H9 (cell line): Measurements from ENCODE around the gene KRTAP10-9. TPM values are rescaled to one million over a fixed set of nuclear protein-coding genes. Genes with fewer than 3 reads are reported as not detected.

Experiments
- DNase-seq: peaks from one replicate; pipeline ENCODE4 v3.0.0-alpha.2; 2017
- H2AFZ ChIP-seq: one replicate; pipeline ENCODE4 v1.6.1; 2013; ENCODE audit warnings: mild to moderate bottlenecking, low read length, control low read depth, moderate library complexity
- H2AK5ac ChIP-seq: 2 replicates; pipeline ENCODE4 v1.6.1; 2013; ENCODE audit warnings: low read length, control low read depth, mixed read lengths; ENCODE audit not compliant: insufficient read length
- H2BK120ac ChIP-seq: one replicate; pipeline ENCODE4 v1.6.1; 2013; ENCODE audit warnings: low read depth, mild to moderate bottlenecking, low read length, control low read depth, inconsistent platforms; ENCODE audit not compliant: poor library complexity, severe bottlenecking
- H2BK12ac ChIP-seq: 2 replicates; pipeline ENCODE4 v1.6.1; 2013; ENCODE audit warnings: low read length, control low read depth, mixed read lengths, low read depth; ENCODE audit not compliant: insufficient read length
- H2BK15ac ChIP-seq: 2 replicates; pipeline ENCODE4 v1.6.1; 2013; ENCODE audit warnings: low read depth, low read length, control low read depth
- H2BK20ac ChIP-seq: one replicate; pipeline ENCODE4 v1.6.1; 2013; ENCODE audit warnings: low read depth, mild to moderate bottlenecking, low read length, control low read depth, inconsistent platforms; ENCODE audit not compliant: poor library complexity, severe bottlenecking
- H2BK5ac ChIP-seq: 2 replicates; pipeline ENCODE4 v1.6.1; 2013; ENCODE audit warnings: low read length, control low read depth, mixed read lengths; ENCODE audit not compliant: insufficient read length
- H3K14ac ChIP-seq: 2 replicates; pipeline ENCODE4 v1.6.1; 2013; ENCODE audit warnings: low read length, control low read depth; ENCODE audit not compliant: insufficient read depth
- H3K18ac ChIP-seq: 2 replicates; pipeline ENCODE4 v1.6.1; 2013; ENCODE audit warnings: low read depth, mild to moderate bottlenecking, mixed read lengths, low read length, control low read depth; ENCODE audit not compliant: insufficient read length
- H3K23ac ChIP-seq: 2 replicates; pipeline ENCODE4 v1.6.1; 2013; ENCODE audit warnings: low read length, control low read depth, mixed read lengths, low read depth; ENCODE audit not compliant: insufficient read length
- H3K23me2 ChIP-seq: 2 replicates; pipeline ENCODE4 v1.6.1; 2013; ENCODE audit warnings: low read depth, mild to moderate bottlenecking, mixed read lengths, low read length, control low read depth; ENCODE audit not compliant: insufficient read length, poor library complexity, severe bottlenecking
- H3K27ac ChIP-seq: 2 replicates; pipeline ENCODE4 v1.5.1; 2013; ENCODE audit warnings: low read length, control low read depth, mixed read lengths, low read depth; ENCODE audit not compliant: insufficient read length
- H3K27me3 ChIP-seq: 2 replicates; pipeline ENCODE4 v1.6.1; 2013; ENCODE audit warnings: low read length, control low read depth, inconsistent platforms; ENCODE audit not compliant: insufficient read depth
- H3K4ac ChIP-seq: 2 replicates; pipeline ENCODE4 v1.6.1; 2013; ENCODE audit warnings: low read depth, mild to moderate bottlenecking, control low read depth, inconsistent platforms, low read length, moderate library complexity
- H3K4me1 ChIP-seq: 2 replicates; pipeline ENCODE4 v1.6.1; 2013; ENCODE audit warnings: low read length, control low read depth, inconsistent platforms; ENCODE audit not compliant: insufficient read depth
- H3K4me2 ChIP-seq: 2 replicates; pipeline ENCODE4 v1.6.1; 2013; ENCODE audit warnings: low read length, control low read depth, mixed read lengths; ENCODE audit not compliant: insufficient read length, insufficient read depth
- H3K56ac ChIP-seq: 2 replicates; pipeline ENCODE4 v1.6.1; 2013; ENCODE audit warnings: low read depth, mild to moderate bottlenecking, mixed read lengths, low read length, control low read depth; ENCODE audit not compliant: insufficient read length
- H3K79me1 ChIP-seq: 2 replicates; pipeline ENCODE4 v1.6.1; 2013; ENCODE audit warnings: low read depth, mild to moderate bottlenecking, moderate library complexity, low read length, control low read depth, inconsistent platforms; ENCODE audit not compliant: insufficient read depth, poor library complexity, severe bottlenecking
- H3K79me2 ChIP-seq: 2 replicates; pipeline ENCODE4 v1.6.1; 2013; ENCODE audit warnings: low read length, control low read depth, inconsistent platforms; ENCODE audit not compliant: insufficient read depth
- H3K9ac ChIP-seq: 2 replicates; pipeline ENCODE4 v1.6.1; 2013; ENCODE audit warnings: low read length, control low read depth, mixed read lengths; ENCODE audit not compliant: insufficient read length; ENCODE audit errors: extremely low read depth
- H3K9me3 ChIP-seq: one replicate; pipeline ENCODE4 v1.6.1; 2013; ENCODE audit warnings: low read depth, low read length, inconsistent platforms; ENCODE audit not compliant: control insufficient read depth
- H3T11ph ChIP-seq: one replicate; pipeline ENCODE4 v1.6.1; 2013; ENCODE audit warnings: mild to moderate bottlenecking, low read length, control low read depth, inconsistent platforms
- H4K20me1 ChIP-seq: one replicate; pipeline ENCODE4 v1.6.1; 2013; ENCODE audit not compliant: control insufficient read depth, insufficient read length, insufficient read depth
- H4K5ac ChIP-seq: 2 replicates; pipeline ENCODE4 v1.6.1; 2013; ENCODE audit warnings: low read depth, mild to moderate bottlenecking, mixed read lengths, low read length, control low read depth; ENCODE audit not compliant: insufficient read length
- H4K8ac ChIP-seq: replicated peaks from 2 replicates; pipeline ENCODE4 v1.6.1; 2013; ENCODE audit warnings: low read length, control low read depth, mixed read lengths, low read depth; ENCODE audit not compliant: insufficient read length
- H4K91ac ChIP-seq: 2 replicates; pipeline ENCODE4 v1.6.1; 2013; ENCODE audit warnings: low read depth, mild to moderate bottlenecking, moderate library complexity, mixed read lengths, low read length, control low read depth; ENCODE audit not compliant: insufficient read length
- H3K27ac Mint-ChIP-seq, 3 experiments: 2 replicates in 2 of 3; 3 replicates in 1 of 3; pipeline ENCODE4 v1.8.0; 2020 to 2021; ENCODE audit warnings: mixed read lengths in 3 of 3, mild to moderate bottlenecking in 1 of 3, moderate library complexity in 1 of 3
- H3K27me3 Mint-ChIP-seq: 2 replicates; pipeline ENCODE4 v1.8.0; 2021; ENCODE audit warnings: low read depth, mild to moderate bottlenecking, moderate library complexity, mixed read lengths
- H3K36me3 Mint-ChIP-seq, 3 experiments: 2 replicates in 2 of 3; 3 replicates in 1 of 3; pipeline ENCODE4 v1.8.0; 2020 to 2021; ENCODE audit warnings: low read depth in 3 of 3, mixed read lengths in 3 of 3; ENCODE audit not compliant: insufficient read depth in 1 of 3
- H3K4me1 Mint-ChIP-seq, 2 experiments: 2 replicates each; pipeline ENCODE4 v1.8.0; 2020; ENCODE audit warnings: mixed read lengths in 2 of 2
- H3K4me3 Mint-ChIP-seq, 2 experiments: 2 replicates in 1 of 2; 3 replicates in 1 of 2; pipeline ENCODE4 v1.8.0; 2020 to 2021; ENCODE audit warnings: mild to moderate bottlenecking in 2 of 2, mixed read lengths in 2 of 2, moderate library complexity in 1 of 2
- H3K9me3 Mint-ChIP-seq, 2 experiments: 2 replicates in 1 of 2; 3 replicates in 1 of 2; pipeline ENCODE4 v1.8.0; 2020; ENCODE audit warnings: mild to moderate bottlenecking in 2 of 2, mixed read lengths in 2 of 2, moderate library complexity in 1 of 2
- WGBS: extraction: QIAGEN DNeasy Blood & Tissue Kit; methylation state at CpG from one replicate; pipeline ENCODE4 v1.1.7; 2013; ENCODE audit warnings: missing lambda C conversion rate, low lambda C conversion rate, mixed read lengths; ENCODE audit not compliant: insufficient read length; ENCODE audit errors: extremely low coverage; 5-methylcytosine and 5-hydroxymethylcytosine counted together
- total RNA-seq: library from RNA; stranded (reverse); gene quantifications from 2 replicates; pipeline ENCODE4 v1.2.1, GENCODE V29; 2021
- TF ChIP-seq, protein P1 (sequence below): fragments of 200-600 bp; sonication (generic); conservative IDR thresholded peaks from 3 replicates; pipeline ENCODE4 v1.8.0; 2021; ENCODE audit warnings: antibody characterized with exemption, mild to moderate bottlenecking

The KRTAP10-9 gene
- total RNA-seq, 1 experiment from 2014 or later: not detected

DNA sequence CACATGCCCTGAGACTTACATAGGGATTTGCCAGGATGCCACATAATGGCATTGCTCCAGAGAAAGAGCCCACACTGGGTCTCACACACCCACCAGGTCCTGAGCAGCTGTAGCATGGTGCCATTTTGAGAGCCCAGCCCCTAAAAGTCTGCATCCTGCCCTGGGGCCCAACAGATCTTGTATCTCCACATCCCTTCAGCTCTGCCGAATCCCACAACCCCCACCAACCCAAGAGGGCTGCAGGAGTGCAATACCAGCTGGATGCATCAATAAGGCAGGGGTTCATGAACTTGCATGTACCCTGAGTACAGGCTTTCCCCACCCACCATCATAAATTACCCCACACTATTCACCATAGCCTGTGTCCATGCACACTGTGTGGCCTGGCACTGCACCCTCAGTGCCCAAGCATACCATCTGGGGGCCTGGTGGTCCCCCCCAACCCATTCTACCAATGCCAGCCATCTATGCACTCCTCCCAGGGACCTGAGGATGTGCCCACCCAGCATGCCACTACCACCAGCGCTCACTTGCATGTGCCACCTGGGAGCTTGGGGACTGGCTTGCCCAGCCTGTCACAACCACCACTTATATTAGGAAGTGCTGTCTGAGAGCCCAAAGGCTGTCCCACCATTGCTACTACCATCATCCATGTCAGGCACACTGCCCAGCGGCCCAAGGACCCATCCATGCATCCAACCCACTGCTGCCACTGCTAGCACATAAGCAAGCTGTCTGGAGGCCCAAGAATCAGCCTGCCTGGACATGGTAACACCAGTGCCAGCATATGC is 43.9 kb downstream of the KRTAP10-9 start:
- no peak overlapping the region for H2BK120ac ChIP-seq
- no peak overlapping the region for H2BK5ac ChIP-seq
- no peak overlapping the region for H4K91ac ChIP-seq
- no peak overlapping the region for H3K27ac ChIP-seq
- no peaks in the 10 kb centered on the region for H3K27me3 ChIP-seq
- no peak overlapping the region for H2AK5ac ChIP-seq
- H3K14ac ChIP-seq: no peak overlapping the region
- Mint-ChIP-seq H3K27me3 (peaks cover 4% of the 10 kb centered on the region; the same call in 1 of the 2 replicates), H3K27ac (no peak overlapping the region), H3K9me3 (peaks cover 38 to 51% of the 10 kb centered on the region in 2 experiments), H3K36me3 (peaks cover 12 to 43% (median 17%) of the 10 kb centered on the region in 3 experiments), H3K4me3 (no peak overlapping the region), H3K4me1 (no peaks in the 10 kb centered on the region; a peak in 1 of 4 replicates)
- no peak overlapping the region for H2BK20ac ChIP-seq
- no peaks in the 10 kb centered on the region for H4K20me1 ChIP-seq
- TF ChIP-seq, protein P1, sequence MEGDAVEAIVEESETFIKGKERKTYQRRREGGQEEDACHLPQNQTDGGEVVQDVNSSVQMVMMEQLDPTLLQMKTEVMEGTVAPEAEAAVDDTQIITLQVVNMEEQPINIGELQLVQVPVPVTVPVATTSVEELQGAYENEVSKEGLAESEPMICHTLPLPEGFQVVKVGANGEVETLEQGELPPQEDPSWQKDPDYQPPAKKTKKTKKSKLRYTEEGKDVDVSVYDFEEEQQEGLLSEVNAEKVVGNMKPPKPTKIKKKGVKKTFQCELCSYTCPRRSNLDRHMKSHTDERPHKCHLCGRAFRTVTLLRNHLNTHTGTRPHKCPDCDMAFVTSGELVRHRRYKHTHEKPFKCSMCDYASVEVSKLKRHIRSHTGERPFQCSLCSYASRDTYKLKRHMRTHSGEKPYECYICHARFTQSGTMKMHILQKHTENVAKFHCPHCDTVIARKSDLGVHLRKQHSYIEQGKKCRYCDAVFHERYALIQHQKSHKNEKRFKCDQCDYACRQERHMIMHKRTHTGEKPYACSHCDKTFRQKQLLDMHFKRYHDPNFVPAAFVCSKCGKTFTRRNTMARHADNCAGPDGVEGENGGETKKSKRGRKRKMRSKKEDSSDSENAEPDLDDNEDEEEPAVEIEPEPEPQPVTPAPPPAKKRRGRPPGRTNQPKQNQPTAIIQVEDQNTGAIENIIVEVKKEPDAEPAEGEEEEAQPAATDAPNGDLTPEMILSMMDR: no peak
- no peak overlapping the region for H3K23ac ChIP-seq
- no peak overlapping the region for H2BK12ac ChIP-seq
- H3K9me3 ChIP-seq: no peaks in the 10 kb centered on the region
- H3K9ac ChIP-seq: no peak overlapping the region
- H2BK15ac ChIP-seq: no peak overlapping the region
- no peaks in the 10 kb centered on the region for H3K79me1 ChIP-seq
- no peak overlapping the region for H2AFZ ChIP-seq
- H3K23me2 ChIP-seq: no peaks in the 10 kb centered on the region
- no peak overlapping the region for H3K4me2 ChIP-seq
- no peaks in the 10 kb centered on the region for H3K79me2 ChIP-seq
- H3K4me1 ChIP-seq: no peaks in the 10 kb centered on the region
- no peak overlapping the region for H3T11ph ChIP-seq
- WGBS: no CpG with 5 or more reads among the region's 3 CpGs
- DNase-seq: no peak
- H4K5ac ChIP-seq: no peak overlapping the region
- no peak overlapping the region for H3K18ac ChIP-seq
- no peak overlapping the region for H3K4ac ChIP-seq
- H3K56ac ChIP-seq: no peak overlapping the region
- no peak overlapping the region for H4K8ac ChIP-seq
